PC-3 (cell line): ENCODE results near the gene EHBP1.

ENCODE experiments used
- EZH2 ChIP-seq: fragments of 300-600 bp; sonication (generic); IDR thresholded peaks from one replicate; pipeline ENCODE4 v1.6.1; 2017; ENCODE audit warnings: antibody characterized with exemption, mild to moderate bottlenecking, low read length; ENCODE audit not compliant: unreplicated experiment
- TF ChIP-seq, protein P1 (sequence below): fragments of 300-600 bp; sonication (generic); conservative IDR thresholded peaks from 2 replicates; pipeline ENCODE4 v1.5.1; 2017; ENCODE audit warnings: antibody characterized with exemption, low read depth, mild to moderate bottlenecking, low read length

DNA sequence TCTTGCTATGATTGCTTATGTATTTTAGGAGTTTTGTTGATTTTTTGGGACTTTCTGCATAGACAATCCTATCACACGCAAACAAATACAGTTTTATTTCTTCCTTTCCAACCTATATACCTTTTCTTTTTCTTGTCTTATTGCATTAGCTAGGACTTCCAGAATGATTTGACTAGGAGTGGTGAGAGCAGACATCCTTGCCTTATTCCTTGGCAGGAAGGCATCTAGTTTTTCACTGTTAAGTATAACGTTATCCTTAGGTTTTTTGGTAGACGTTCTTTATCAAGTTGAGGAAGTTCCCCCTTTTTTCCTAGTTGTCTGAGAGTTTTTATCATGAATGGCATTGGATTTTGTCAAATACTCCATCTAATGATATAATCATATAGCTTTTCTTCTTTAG, 25.8 kb downstream of the EHBP1 start:
- TF ChIP-seq, protein P1, sequence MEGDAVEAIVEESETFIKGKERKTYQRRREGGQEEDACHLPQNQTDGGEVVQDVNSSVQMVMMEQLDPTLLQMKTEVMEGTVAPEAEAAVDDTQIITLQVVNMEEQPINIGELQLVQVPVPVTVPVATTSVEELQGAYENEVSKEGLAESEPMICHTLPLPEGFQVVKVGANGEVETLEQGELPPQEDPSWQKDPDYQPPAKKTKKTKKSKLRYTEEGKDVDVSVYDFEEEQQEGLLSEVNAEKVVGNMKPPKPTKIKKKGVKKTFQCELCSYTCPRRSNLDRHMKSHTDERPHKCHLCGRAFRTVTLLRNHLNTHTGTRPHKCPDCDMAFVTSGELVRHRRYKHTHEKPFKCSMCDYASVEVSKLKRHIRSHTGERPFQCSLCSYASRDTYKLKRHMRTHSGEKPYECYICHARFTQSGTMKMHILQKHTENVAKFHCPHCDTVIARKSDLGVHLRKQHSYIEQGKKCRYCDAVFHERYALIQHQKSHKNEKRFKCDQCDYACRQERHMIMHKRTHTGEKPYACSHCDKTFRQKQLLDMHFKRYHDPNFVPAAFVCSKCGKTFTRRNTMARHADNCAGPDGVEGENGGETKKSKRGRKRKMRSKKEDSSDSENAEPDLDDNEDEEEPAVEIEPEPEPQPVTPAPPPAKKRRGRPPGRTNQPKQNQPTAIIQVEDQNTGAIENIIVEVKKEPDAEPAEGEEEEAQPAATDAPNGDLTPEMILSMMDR: no peak
- TF ChIP-seq EZH2: no peak
